K562 (cell line): Measurements from ENCODE around the gene SLC40A1. TPM values are rescaled to one million over a fixed set of nuclear protein-coding genes. Genes with fewer than 3 reads are reported as not detected.

Experiments used
- ARID1B ChIP-seq: fragments of 450-650 bp; IDR thresholded peaks from 2 replicates; pipeline ENCODE4 v1.6.1; 2016; ENCODE audit warnings: antibody characterized with exemption, mild to moderate bottlenecking, inconsistent platforms
- DDX20 ChIP-seq: fragments of 450-650 bp; IDR thresholded peaks from 2 replicates; pipeline ENCODE4 v1.6.1; 2016; ENCODE audit warnings: missing genetic modification characterization, low read depth, mild to moderate bottlenecking, missing compliant biosample characterization, moderate library complexity
- ETV1 ChIP-seq: fragments of 450-650 bp; conservative IDR thresholded peaks from 2 replicates; pipeline ENCODE4 v1.6.1; 2016; ENCODE audit warnings: missing genetic modification characterization, control low read depth, low read depth, missing compliant biosample characterization
- GTF2E2 ChIP-seq: fragments of 200-800 bp; sonication (Bioruptor generic); IDR thresholded peaks from 2 replicates; pipeline ENCODE4 v1.6.1; 2016; ENCODE audit warnings: missing genetic modification characterization, missing compliant biosample characterization
- HNRNPK ChIP-seq: fragments of 200-400 bp; formaldehyde crosslinking; IDR thresholded peaks from one replicate; pipeline ENCODE4 v1.6.1; 2018; ENCODE audit warnings: mild to moderate bottlenecking, low read depth, low read length; ENCODE audit not compliant: poor library complexity, severe bottlenecking
- MGA ChIP-seq: fragments of 450-650 bp; IDR thresholded peaks from 2 replicates; pipeline ENCODE4 v1.6.1; 2016; ENCODE audit warnings: mild to moderate bottlenecking, moderate library complexity
- PTRF ChIP-seq: fragments of 450-650 bp; IDR thresholded peaks from 2 replicates; pipeline ENCODE4 v1.6.1; 2016; ENCODE audit warnings: mild to moderate bottlenecking, missing genetic modification characterization, missing compliant biosample characterization
- ZNF253 ChIP-seq: fragments of 250-450 bp; sonication (Bioruptor Pico); conservative IDR thresholded peaks from 2 replicates; pipeline ENCODE4 v1.6.1; 2021; ENCODE audit warnings: mild to moderate bottlenecking
- ZNF311 ChIP-seq: fragments of 250-450 bp; sonication (Bioruptor Pico); IDR thresholded peaks from 2 replicates; pipeline ENCODE4 v1.4.0; 2020; ENCODE audit warnings: mild to moderate bottlenecking, moderate library complexity
- ZNF384 ChIP-seq: IDR thresholded peaks from 2 replicates; pipeline ENCODE4 v1.6.1; 2012; ENCODE audit warnings: low read depth, low read length, improper control_type of control experiment
- polyA plus RNA-seq, 8 experiments: library from polyadenylated mRNA; depleted of rRNA in 4 of 8; stranded (reverse) in 5 of 8; unstranded in 3 of 8; fragments of >200 nt; fragmentation: Nextera tagmentation in 2 of 8; fragmentation: Illumina TruSeq in 1 of 8; extraction: Ambion mirVana in 2 of 8; extraction: Trizol in 1 of 8; gene quantifications; 2 replicates each; pipeline versions ENCODE4 v1.2.1 to v1.2.3, GENCODE V29; 2011 to 2014; ENCODE audit warnings: inconsistent platforms in 1 of 8, missing spikeins in 1 of 8
- total RNA-seq, 7 experiments: library from RNA; depleted of rRNA in 6 of 7; stranded (reverse); fragments of >200 nt in 6 of 7; fragmentation: Illumina TruSeq in 2 of 7; extraction: Trizol in 2 of 7; gene quantifications; 2 replicates each; pipeline versions ENCODE4 v1.2.1 to v1.2.3, GENCODE V29; 2011 to 2021; ENCODE audit warnings: low replicate concordance in 1 of 7
- TF ChIP-seq, protein P1 (sequence below), 2 experiments: fragments of 200-800 bp in 1 of 2; sonication (Bioruptor generic) in 1 of 2; sonication (generic) in 1 of 2; formaldehyde crosslinking in 1 of 2; IDR thresholded peaks in 1 of 2; conservative IDR thresholded peaks in 1 of 2; 2 replicates each; pipeline versions ENCODE4 v1.5.0 to v1.6.1; 2016 to 2020; ENCODE audit warnings: missing compliant biosample characterization in 1 of 2, missing genetic modification characterization in 1 of 2, missing genetic modification reagents in 1 of 2
- TF ChIP-seq, protein P2 (sequence below), 2 experiments: fragments of 450-650 bp; IDR thresholded peaks; 2 replicates each; pipeline ENCODE4 v1.6.1; 2016

The SLC40A1 gene
- total and polyA plus RNA-seq, 9 of the 15 experiments (the other 6 are each of a cell fraction or from before 2014, with no cell fraction given), result 42.2 to 95.9 (median 54.9) TPM

DNA sequence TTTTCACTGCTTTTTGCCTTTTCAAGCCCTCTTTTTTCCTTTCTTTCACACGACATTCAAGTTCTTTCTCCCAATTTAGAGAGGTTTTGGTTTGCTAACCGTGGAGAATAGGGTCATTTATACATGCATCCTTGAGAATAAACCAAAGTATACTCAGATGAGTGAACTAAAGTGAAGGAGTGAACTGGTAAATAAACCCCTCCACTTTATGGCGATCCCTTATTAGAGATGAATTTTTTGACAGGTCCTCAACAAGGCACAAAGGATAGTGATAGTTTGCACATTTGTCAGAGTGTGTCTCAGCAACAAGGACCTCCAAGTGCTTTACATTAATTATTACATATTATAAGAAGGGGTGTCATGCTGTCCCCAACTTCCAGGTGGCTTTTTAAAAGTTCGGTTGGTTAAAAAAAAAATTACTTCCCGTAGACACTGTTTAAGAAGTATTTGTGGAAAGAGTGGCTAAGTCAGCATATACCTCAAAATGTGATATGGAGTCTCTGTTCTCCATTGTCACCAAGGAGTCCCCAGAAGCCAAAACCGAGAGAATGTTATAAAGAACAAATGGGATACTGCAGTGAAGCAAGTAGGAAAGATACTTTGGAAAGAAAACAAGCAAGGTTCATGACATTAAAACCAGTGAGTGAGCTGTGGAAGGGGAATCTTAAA is 1.7 kb upstream of the SLC40A1 start (continued):
- no peak for TF ChIP-seq HNRNPK
- no peak for TF ChIP-seq DDX20 (tag)
- no peak for TF ChIP-seq MGA
- TF ChIP-seq ZNF311 (CRISPR knock-in tag), result no peak
- TF ChIP-seq, protein P1, sequence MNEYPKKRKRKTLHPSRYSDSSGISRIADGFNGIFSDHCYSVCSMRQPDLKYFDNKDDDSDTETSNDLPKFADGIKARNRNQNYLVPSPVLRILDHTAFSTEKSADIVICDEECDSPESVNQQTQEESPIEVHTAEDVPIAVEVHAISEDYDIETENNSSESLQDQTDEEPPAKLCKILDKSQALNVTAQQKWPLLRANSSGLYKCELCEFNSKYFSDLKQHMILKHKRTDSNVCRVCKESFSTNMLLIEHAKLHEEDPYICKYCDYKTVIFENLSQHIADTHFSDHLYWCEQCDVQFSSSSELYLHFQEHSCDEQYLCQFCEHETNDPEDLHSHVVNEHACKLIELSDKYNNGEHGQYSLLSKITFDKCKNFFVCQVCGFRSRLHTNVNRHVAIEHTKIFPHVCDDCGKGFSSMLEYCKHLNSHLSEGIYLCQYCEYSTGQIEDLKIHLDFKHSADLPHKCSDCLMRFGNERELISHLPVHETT (CRISPR knock-in tag; conservative IDR thresholded peaks at IDR 0.05 in 1 of 2, IDR thresholded peaks at IDR 0.05 in 1 of 2), result no peak; a peak in 1 of 4 replicates
- no peak for TF ChIP-seq ZNF384
- TF ChIP-seq ZNF253 (CRISPR knock-in tag), result no peak
- no peak for TF ChIP-seq GTF2E2
- TF ChIP-seq ETV1 (tag), result no peak
- TF ChIP-seq ARID1B, result peak; percentile 6; the same call in 1 of the 2 replicates
- no peak for TF ChIP-seq PTRF (tag)
- TF ChIP-seq, protein P2, sequence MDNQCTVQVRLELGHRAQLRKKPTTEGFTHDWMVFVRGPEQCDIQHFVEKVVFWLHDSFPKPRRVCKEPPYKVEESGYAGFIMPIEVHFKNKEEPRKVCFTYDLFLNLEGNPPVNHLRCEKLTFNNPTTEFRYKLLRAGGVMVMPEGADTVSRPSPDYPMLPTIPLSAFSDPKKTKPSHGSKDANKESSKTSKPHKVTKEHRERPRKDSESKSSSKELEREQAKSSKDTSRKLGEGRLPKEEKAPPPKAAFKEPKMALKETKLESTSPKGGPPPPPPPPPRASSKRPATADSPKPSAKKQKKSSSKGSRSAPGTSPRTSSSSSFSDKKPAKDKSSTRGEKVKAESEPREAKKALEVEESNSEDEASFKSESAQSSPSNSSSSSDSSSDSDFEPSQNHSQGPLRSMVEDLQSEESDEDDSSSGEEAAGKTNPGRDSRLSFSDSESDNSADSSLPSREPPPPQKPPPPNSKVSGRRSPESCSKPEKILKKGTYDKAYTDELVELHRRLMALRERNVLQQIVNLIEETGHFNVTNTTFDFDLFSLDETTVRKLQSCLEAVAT (IDR thresholded peaks at IDR 0.05), result peak in 1 of 2 experiments; percentile 21; a peak in 1 of 4 replicates
